GM15510 (cell line): ENCODE data around the gene DGKI.

Source experiments
- POLR2A ChIP-seq: IDR thresholded peaks from 3 replicates; pipeline ENCODE4 v1.6.1; 2011; ENCODE audit warnings: borderline replicate concordance; ENCODE audit not compliant: insufficient read length; ENCODE audit errors: extremely low read depth

DGKI gene

DNA sequence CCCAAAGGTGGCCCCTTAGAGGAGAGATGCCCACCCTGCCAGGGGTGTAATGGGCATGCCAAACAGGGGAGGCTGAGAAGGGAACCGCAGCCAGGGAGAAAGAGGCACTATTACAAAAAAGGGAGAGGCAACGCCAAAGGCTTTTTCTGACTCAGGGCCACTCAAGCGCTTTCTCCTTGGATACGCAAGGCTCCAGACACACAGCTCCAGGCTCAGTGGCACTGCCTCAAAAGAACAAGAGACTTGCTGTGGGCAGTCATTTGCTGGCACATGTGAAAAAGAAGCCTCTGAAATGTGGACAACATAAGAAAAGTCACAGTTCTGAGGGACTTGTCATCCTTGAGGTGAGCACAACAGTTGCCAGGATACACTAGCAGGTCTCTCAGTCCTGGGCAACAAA is 128.4 kb downstream of the DGKI start:
- no peak for TF ChIP-seq POLR2A

DNA sequence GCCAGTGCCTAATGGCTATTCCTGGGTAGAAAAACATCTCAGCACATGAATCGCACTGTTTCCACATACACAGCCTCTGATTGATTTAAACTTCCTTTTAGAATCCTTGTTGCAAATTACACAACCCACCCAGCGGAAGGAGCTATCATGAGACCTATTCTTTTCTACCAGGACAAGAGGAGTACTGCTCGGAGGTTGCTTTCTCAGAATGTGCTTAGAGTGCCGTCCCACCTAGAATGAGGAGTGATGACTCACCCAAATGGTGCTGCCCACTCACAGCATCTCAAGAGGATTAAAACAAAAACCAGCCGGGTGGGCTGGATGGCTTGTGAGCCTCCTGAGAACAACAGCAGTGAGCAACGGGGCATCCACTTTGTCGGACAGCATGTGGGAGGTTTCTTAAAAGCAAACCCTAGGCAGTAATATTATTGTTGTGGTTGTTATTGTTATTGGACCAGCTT is 128.9 kb downstream of the DGKI start:
- no peak for TF ChIP-seq POLR2A

DNA sequence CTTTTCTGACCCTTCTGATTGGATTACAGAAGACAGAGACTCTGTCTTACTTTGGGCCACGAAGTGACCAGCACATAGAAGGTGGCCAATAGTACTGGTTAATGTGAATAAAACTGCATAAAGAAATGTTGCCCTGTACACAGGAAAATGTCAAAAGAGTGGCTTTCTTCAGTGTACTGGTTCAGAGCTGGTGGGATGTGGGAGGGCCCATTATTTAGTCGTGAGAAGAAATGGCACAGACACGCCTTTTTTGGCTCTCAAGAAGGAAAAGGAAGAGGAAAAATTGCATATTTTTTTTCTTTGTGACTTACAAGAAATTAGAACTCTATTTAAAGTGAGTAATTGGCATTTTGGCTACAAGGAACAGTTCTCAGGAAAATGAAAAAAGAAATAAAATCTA is 129.7 kb downstream of the DGKI start:
- TF ChIP-seq POLR2A: no peak

- TF ChIP-seq POLR2A: no peak
Measured at GRCh38 chr7:137716061-137716460, 130.7 kb downstream of the DGKI start.

- no peak for TF ChIP-seq POLR2A
Measured at GRCh38 chr7:137715533-137715932, 131.2 kb downstream of the DGKI start.

DNA sequence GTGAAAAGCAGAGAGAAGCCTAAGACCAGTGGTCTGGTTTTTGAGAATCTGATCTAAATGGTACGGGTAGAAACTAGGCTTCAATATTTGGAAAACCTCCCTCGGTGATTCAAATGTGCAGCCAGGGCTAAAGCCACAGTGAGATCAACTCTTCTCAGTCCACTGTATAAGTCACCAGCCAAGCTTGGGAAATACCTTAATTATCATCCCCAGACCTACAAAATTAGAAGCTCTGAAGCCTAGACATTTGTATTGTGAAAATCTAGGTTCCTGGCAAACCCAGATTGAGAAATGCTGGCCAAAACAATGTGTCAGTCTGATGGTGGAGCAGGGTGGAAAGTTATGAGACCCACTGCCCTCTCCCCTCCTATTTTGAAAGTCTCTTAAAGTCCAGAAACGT is 131.7 kb downstream of the DGKI start:
- no peak for TF ChIP-seq POLR2A

- no peak for TF ChIP-seq POLR2A
Measured at GRCh38 chr7:137704723-137705122, 142.1 kb downstream of the DGKI start.

DNA sequence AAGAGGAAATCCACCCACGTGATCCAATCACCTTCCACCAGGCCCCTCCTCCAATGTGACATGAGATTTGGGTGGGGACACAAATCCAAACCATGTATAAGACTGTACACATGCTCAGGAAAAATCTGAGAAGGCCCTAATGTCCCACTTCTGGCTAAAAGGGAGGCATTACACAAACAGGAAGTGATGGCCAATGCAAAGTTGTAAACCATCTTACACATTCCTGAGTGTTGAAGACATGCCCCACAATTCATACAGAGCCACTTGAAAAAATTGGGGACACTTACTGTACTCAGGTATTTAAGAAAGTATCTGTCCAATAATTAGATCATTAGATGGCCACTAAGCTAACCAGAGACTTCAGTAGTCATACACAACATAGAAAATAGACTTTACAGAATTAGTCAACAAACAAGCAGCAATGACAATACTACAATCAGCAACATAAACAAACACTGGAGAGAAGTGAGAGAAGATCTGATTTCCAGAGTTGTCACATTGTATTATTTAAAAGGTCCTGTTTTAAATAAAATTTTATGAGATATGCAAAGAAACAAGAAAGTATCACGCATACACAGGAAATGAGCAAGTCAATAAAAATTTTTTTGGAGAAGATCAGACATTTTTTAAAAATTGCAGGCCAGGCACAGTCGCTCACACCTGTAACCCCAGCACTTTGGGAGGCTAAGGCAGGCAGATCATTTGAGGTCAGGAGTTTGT is 143.3 kb downstream of the DGKI start:
- TF ChIP-seq POLR2A: no peak

GRCh38 chr7:137696988-137697387 is 149.8 kb downstream of the DGKI start:
- TF ChIP-seq POLR2A: no peak

DNA sequence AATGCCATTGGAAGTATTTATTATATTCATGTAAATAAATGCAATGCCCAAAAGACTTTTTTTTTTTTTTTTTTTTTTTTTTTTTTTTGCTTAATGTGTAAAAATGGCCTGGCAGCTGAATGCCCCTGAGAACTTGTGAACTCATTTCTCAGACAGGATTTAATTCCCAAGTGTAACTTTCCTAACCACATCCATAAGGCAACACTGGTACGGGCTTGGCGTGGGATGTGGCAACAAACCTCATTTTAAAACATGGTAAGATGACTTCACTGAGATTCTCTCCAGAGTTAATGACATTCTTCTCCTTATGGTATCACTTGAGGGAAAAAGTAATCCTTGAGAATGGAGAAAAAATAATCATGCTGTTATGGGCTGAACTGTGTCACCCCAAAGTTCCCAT is 150.4 kb downstream of the DGKI start:
- no peak for TF ChIP-seq POLR2A

GRCh38 chr7:137695942-137696341 is 150.8 kb downstream of the DGKI start:
- TF ChIP-seq POLR2A: no peak

DNA sequence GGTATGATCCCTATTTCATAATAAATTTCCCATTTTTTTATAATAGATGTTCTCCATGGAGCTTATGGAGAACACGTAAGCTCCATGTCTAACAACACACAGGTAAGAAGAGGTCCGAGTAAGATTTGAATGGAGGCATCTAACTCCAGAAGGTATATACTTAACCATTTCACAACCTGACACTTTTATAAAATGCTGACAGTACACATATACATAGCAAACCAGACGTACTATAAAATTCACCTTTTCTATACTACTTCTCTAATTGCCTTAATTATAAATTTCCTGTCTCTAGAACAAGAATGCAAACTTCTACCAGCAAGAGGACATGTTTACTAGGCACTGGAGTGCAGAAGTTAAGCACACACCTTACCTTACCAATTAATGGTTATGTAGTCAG is 151.3 kb downstream of the DGKI start:
- TF ChIP-seq POLR2A: no peak

DNA sequence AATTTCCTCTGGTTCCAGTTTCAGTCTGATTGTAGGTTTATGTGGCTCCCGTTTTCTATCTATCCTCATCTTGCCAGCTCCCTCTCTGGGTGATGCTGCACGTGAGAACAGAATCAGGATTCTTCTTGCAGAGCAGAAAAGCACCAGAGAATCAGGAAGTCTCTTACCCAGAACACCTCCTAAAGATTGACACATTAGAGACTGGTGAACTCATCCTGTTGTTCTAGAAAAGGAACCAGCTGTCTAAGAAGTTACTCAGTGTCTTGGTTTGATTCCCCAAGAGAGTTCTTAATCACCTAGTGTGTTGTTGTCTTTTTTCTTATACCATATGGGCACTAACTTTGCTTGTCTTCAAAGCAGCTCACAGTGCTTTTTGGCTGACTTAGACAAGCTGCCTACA is 152.4 kb downstream of the DGKI start:
- no peak for TF ChIP-seq POLR2A

DNA sequence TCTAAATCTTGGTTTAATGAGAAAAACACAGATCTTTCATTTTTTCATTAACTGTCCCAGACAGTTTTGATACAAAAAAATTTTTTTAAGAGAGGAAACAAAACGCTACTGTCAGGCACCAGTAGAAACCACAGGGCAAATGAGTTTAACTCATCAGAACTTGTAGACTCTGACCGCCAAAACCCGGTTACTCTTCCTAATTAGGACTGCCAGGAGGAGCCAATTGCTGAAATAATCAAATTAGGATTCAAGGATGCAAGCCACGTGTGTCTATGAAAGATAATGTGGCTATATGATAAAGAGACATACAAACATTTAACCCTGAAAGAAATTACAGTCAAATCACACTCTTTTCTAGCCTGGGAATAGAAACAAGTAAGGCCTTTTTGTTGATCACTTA is 154.4 kb downstream of the DGKI start:
- no peak for TF ChIP-seq POLR2A

GRCh38 chr7:137691566-137691965 is 155.2 kb downstream of the DGKI start:
- TF ChIP-seq POLR2A: no peak

DNA sequence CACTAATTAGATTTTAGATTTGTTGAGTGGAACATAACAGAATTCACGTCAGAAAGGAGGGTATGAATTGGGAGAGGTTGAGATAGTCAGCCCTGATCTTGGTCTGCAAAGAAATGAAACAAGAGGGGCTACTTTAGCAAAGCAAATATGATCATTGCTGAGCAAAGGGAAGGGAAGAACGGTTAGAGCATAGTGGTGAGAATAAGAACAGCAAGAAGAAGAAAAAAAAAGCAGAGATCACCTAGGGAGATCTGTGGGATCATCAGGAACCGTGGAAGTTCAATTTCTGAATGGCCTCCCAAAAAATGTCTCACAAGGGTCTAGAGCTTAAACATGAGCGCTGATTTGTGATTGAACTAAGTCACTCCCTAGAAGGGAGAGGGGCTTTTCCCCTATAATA is 156.1 kb downstream of the DGKI start:
- no peak for TF ChIP-seq POLR2A

DNA sequence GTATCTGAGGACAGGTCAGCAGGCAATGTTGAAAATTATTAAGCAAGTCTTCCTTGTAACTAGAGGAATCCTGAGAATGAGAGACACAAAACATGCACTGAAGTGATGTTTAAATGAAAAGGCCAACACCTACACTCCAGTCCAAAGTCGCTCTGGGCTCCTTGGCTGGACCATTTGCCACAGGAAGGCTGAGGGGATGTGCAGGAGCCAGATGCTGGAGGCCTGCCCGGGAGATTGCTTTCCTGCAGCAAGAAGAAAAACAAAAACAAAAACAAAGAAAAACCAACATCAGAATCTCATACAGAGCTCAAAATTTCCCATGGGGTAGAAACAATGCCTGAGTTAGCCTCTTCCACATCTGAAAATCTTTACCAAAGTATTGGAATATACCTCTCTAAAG is 157.0 kb downstream of the DGKI start:
- TF ChIP-seq POLR2A: no peak
